BJ (cell line): ENCODE measurements around the gene PIAS1. TPM values are rescaled to one million over a fixed set of nuclear protein-coding genes. Genes with fewer than 3 reads are reported as not detected.

Source experiments
- CTCF ChIA-PET: fragments of 350-600 bp; formaldehyde crosslinking; extraction: SDS; loops from one replicate; lab custom pipeline; 2021; ENCODE audit warnings: antibody characterized with exemption, inconsistent platforms; lab: Yijun Ruan, JAX
- POLR2A ChIA-PET: fragments of 300-600 bp; sonication (Branson Sonifier 250); formaldehyde crosslinking; extraction: SDS; loops from one replicate; lab custom pipeline; 2021; ENCODE audit warnings: antibody characterized with exemption; lab: Charles Lee
- DNase-seq: peaks from one replicate; pipeline ENCODE4 v3.0.0-alpha.2; 2011; ENCODE audit warnings: low read depth
- H3K27me3 ChIP-seq: 2 replicates; pipeline ENCODE4 v1.6.0; 2011; ENCODE audit warnings: low read length; ENCODE audit not compliant: control insufficient read depth, insufficient read depth
- H3K36me3 ChIP-seq: 2 replicates; pipeline ENCODE4 v1.5.1; 2011; ENCODE audit warnings: low read length; ENCODE audit not compliant: control insufficient read depth, insufficient read depth
- H3K4me3 ChIP-seq: 2 replicates; pipeline ENCODE4 v1.5.1; 2011; ENCODE audit warnings: low read depth, mild to moderate bottlenecking, control low read depth, low read length
- polyA plus RNA-seq: library from polyadenylated mRNA; depleted of rRNA; stranded (reverse); fragments of >200 nt; gene quantifications from 2 replicates; pipeline ENCODE4 v1.2.3, GENCODE V29; 2011
- TF ChIP-seq, protein P1 (sequence below): IDR thresholded peaks from 2 replicates; pipeline ENCODE4 v1.5.1; 2011; ENCODE audit warnings: low read depth, mild to moderate bottlenecking, control low read depth, inconsistent platforms, low read length, moderate library complexity; ENCODE audit not compliant: insufficient read depth

PIAS1 gene
- polyA plus RNA-seq, 1 experiment, result 37.4 TPM

DNA sequence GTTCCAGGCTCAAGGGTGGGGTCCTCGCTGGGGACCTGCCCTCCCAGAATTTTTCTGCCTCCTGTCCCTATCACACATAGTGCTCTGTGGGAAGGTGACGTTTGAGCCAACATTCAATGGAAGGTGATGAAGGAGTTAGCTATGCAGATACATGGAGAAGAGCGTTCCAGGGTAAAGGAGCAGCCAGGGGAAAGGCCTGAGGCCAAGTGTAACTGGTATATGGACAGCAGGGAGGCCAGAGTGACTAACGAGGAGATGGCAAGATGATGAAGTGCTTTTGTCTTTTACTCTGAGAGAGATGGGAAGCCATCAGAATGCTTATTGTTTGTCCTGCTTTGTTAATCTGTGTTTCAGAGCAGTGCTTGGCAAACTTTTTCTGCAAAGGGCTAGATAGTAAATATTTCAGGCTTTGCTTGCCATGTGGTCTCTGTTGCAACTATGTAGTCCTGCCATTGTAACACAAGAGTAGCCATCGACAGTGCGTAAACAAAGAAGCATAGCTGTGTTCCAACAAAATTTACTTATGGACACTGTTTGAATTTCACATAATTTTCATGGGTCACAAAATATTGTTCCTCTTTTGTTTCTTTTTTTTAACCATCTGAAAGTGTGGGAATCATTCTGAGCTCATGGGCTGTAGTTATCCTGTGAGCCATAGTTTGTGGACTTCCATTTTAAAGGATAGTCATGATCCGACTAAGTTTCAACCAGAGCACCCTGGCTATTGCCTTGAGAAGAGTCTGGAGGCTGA, 25.8 kb upstream of the PIAS1 start:
- no peak for DNase-seq
- POLR2A ChIA-PET, result no interaction called here
- Histone ChIP-seq H3K4me3 (no peak overlapping the region), H3K27me3 (no peaks in the 10 kb centered on the region; the same call in 1 of the 2 replicates), H3K36me3 (no peaks in the 10 kb centered on the region)
- TF ChIP-seq, protein P1, sequence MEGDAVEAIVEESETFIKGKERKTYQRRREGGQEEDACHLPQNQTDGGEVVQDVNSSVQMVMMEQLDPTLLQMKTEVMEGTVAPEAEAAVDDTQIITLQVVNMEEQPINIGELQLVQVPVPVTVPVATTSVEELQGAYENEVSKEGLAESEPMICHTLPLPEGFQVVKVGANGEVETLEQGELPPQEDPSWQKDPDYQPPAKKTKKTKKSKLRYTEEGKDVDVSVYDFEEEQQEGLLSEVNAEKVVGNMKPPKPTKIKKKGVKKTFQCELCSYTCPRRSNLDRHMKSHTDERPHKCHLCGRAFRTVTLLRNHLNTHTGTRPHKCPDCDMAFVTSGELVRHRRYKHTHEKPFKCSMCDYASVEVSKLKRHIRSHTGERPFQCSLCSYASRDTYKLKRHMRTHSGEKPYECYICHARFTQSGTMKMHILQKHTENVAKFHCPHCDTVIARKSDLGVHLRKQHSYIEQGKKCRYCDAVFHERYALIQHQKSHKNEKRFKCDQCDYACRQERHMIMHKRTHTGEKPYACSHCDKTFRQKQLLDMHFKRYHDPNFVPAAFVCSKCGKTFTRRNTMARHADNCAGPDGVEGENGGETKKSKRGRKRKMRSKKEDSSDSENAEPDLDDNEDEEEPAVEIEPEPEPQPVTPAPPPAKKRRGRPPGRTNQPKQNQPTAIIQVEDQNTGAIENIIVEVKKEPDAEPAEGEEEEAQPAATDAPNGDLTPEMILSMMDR, result no peak
- CTCF ChIA-PET, result interaction anchor here (0.8 kb wide), 1 partner anchor 16 kb away, joined by 3 read pairs; no protein-coding TSS in a partner anchor

DNA sequence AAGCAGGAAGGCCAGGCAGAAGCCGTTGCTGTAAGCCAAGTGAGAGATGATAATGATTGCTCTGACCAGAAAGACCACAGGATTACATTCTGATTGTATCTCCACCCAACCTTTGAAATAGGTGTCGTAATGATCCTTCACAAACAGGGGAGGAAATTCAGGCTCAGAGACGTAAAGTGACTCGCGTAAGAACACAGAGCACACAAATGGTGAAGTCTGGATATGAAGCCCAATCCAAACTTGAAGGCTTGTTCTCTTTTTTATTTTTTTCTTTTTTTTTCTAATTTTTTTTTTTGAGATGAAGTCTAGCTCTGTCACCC, 25.3 kb upstream of the PIAS1 start:
- no peaks in the 10 kb centered on the region; the same call in 1 of the 2 replicates for H3K27me3 ChIP-seq
- no peak for DNase-seq
- no peaks in the 10 kb centered on the region for H3K36me3 ChIP-seq
- ChIA-PET CTCF (interaction anchor here (0.8 kb wide), 1 partner anchor 16 kb away, joined by 3 read pairs; no protein-coding TSS in a partner anchor), POLR2A (no interaction called here)
- TF ChIP-seq, protein P1, result no peak
- no peak overlapping the region for H3K4me3 ChIP-seq

DNA sequence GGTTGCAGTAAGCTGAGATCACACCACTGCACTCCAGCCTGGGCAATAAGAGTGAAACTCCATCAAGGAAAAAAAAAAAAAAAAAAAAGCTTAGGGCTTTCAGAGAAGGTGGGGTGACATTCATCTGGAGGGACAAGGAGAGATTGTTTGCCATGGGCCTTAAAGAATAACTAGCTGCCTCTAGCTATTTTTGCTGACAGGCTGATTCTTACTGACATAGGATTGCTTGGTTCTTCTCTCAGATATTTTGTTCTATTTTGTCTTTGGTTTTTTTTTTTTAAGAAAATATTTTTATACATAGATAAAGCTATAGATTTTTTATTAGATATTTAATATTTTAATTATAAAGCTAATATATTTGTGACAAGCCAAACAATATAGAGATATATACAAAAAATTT, 24.2 kb upstream of the PIAS1 start:
- TF ChIP-seq, protein P1, result no peak
- ChIA-PET CTCF (no interaction called here), POLR2A (no interaction called here)
- DNase-seq, result no peak
- H3K27me3 ChIP-seq, result no peaks in the 10 kb centered on the region; the same call in 1 of the 2 replicates
- H3K4me3 ChIP-seq, result no peak overlapping the region
- H3K36me3 ChIP-seq, result no peaks in the 10 kb centered on the region

DNA sequence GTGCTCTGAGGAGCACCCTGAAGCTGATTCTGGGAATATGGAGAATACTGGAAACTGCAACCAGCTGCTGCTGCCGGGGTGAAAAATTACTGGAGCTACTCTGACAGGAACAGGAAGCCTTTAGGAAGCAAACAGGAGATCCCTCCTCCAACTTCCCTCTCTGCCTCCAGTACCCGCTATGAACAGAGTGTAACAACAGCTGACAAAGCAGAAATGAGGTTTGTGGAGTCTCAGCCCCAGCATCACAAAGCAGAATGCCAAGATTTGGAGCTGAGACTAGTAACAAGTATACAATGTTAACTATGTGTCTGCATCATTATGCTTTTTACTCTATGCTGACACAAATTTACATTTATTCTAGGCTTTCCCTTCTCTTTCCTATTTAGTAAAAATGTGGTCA, 22.7 kb upstream of the PIAS1 start:
- ChIA-PET CTCF (interaction anchor here (0.5 to 1.3 kb wide), 2 partner anchors 18 to 69 kb away, joined by 3 to 4 read pairs; no protein-coding TSS in a partner anchor), POLR2A (no interaction called here)
- TF ChIP-seq, protein P1, result no peak
- DNase-seq, result no peak
- H3K27me3 ChIP-seq, result no peaks in the 10 kb centered on the region; the same call in 1 of the 2 replicates
- no peaks in the 10 kb centered on the region for H3K36me3 ChIP-seq
- no peak overlapping the region for H3K4me3 ChIP-seq

DNA sequence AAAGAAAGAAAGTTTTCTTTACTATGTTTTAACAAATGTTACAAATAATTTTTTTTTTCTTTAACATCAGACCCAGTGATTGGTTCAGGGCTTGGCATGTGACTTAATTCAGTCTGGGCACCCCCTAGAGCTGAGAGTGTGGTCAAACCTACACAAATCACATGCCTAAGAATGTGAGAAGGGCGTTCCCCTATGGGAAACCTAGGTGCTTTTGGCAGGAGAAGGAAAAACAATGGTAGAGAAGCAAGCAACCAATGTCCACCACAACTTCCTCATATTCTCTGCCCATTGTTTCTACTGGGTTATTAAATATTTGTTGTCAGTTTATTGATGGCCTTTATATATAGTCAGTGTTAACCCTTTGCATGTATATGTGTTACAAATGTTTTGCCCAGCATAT, 21.4 kb upstream of the PIAS1 start:
- POLR2A ChIA-PET, result no interaction called here
- CTCF ChIA-PET, result no interaction called here

More for the DNA sequence above, 21.4 kb upstream of the PIAS1 start:
- no peak for DNase-seq
- Histone ChIP-seq H3K27me3 (no peaks in the 10 kb centered on the region), H3K36me3 (no peaks in the 10 kb centered on the region), H3K4me3 (no peak overlapping the region)
- TF ChIP-seq, protein P1, result no peak
